Measurements from ENCODE around the gene SYNE3. TPM values are rescaled to one million over a fixed set of nuclear protein-coding genes. Genes with fewer than 3 reads are reported as not detected.
"Not testable (repeated sequence)": the region's sequence is repeated elsewhere in the genome, so short reads cannot be mapped to it uniquely, and the experiment has no call there.

Gene SYNE3
- total RNA-seq, 1 donor from 2014 or later = 13.6 TPM

- ATAC-seq = no peak
- no peak for DNase-seq (ENCODE audit: low spot score)
Observed at GRCh38 chr14:95526483-95527386, 10.3 kb upstream of the SYNE3 start.

- DNase-seq (ENCODE audit: low spot score) (no peak), ATAC-seq (no peak)
Observed at GRCh38 chr14:95525999-95526398, 9.5 kb upstream of the SYNE3 start.

GRCh38 chr14:95524706-95525512 is 8.5 kb upstream of the SYNE3 start:
- peak; percentile 87 for DNase-seq (ENCODE audit: low spot score)

GRCh38 chr14:95523815-95524448 is 7.5 kb upstream of the SYNE3 start:
- ATAC-seq (peak; percentile 80), DNase-seq (ENCODE audit: low spot score) (peak; percentile 93)

More at GRCh38 chr14:95524706-95525512, 8.5 kb upstream of the SYNE3 start:
- ATAC-seq = peak; percentile 63

- peak; percentile 45 for DNase-seq (ENCODE audit: low spot score)
- ATAC-seq = peak; percentile 16
Observed at GRCh38 chr14:95523051-95523814, 6.8 kb upstream of the SYNE3 start.

- ATAC-seq (no peak), DNase-seq (ENCODE audit: low spot score) (no peak)
Observed at GRCh38 chr14:95522556-95522955, 6.1 kb upstream of the SYNE3 start.

GRCh38 chr14:95522116-95522515 is 5.7 kb upstream of the SYNE3 start:
- DNase-seq (ENCODE audit: low spot score) = no peak
- ATAC-seq = no peak

- ATAC-seq = no peak
- DNase-seq (ENCODE audit: low spot score) = no peak
Observed at GRCh38 chr14:95521001-95521400, 4.6 kb upstream of the SYNE3 start.

- DNase-seq (ENCODE audit: low spot score) (peak; percentile 33), ATAC-seq (no peak)
Observed at GRCh38 chr14:95520346-95520745, 3.9 kb upstream of the SYNE3 start.

- DNase-seq (ENCODE audit: low spot score) (peak; percentile 48), ATAC-seq (no peak)
Observed at GRCh38 chr14:95519699-95520098, 3.2 kb upstream of the SYNE3 start.

GRCh38 chr14:95518045-95518751 is 1.7 kb upstream of the SYNE3 start:
- DNase-seq (ENCODE audit: low spot score) (peak; percentile 22), ATAC-seq (no peak)

GRCh38 chr14:95515596-95516552 is 576 bp downstream of the SYNE3 start:
- ATAC-seq (peak; percentile 62), DNase-seq (ENCODE audit: low spot score) (peak; percentile 72)

GRCh38 chr14:95515080-95515489 is 1.4 kb downstream of the SYNE3 start:
- peak; percentile 11 for ATAC-seq
- no peak for DNase-seq (ENCODE audit: low spot score)

GRCh38 chr14:95514131-95515079 is 2.0 kb downstream of the SYNE3 start:
- peak; percentile 77 for DNase-seq (ENCODE audit: low spot score)
- peak; percentile 58 for ATAC-seq

GRCh38 chr14:95513291-95513690 is 3.2 kb downstream of the SYNE3 start:
- ATAC-seq (no peak), DNase-seq (ENCODE audit: low spot score) (no peak)

GRCh38 chr14:95511687-95512086 is 4.8 kb downstream of the SYNE3 start:
- DNase-seq (ENCODE audit: low spot score) (no peak), ATAC-seq (no peak)

- DNase-seq (ENCODE audit: low spot score) = no peak
- no peak for ATAC-seq
Observed at GRCh38 chr14:95510804-95511203, 5.6 kb downstream of the SYNE3 start.

GRCh38 chr14:95510344-95510743 is 6.1 kb downstream of the SYNE3 start:
- ATAC-seq; DNase-seq (ENCODE audit: low spot score): not testable (repeated sequence)
